ENCODE results near the gene ESYT1. TPM values are rescaled to one million over a fixed set of nuclear protein-coding genes. Genes with fewer than 3 reads are reported as not detected.

Gene ESYT1
- total and polyA plus RNA-seq, 3 experiments from 2014 or later = 185 to 374 (median 191) TPM

DNA sequence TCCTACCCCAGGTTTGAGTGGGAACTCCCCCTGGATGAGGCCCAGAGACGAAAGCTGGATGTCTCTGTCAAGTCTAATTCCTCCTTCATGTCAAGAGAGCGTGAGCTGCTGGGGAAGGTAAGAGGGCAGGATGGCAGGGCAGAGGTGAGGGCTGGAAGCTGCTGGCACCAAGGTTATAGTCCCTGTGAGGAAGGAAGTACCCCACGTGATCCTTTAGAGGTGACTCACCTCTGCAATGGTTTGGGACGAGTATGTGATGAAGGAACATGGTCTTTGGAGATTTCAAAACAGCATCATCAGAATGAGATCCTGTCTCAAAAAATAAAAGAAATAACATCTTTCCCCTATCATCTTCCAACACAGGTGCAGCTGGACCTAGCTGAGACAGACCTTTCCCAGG, 15.2 kb downstream of the ESYT1 start:
- Histone ChIP-seq H3K9me3 (ENCODE audit: low read length) (no peaks in the 10 kb centered on the region), H3K4me3 (ENCODE audit: low read length) (no peak overlapping the region), H3K27ac (ENCODE audit: low read depth, low read length) (no peak overlapping the region), H3K27me3 (ENCODE audit: insufficient read depth, low read length, poor library complexity, severe bottlenecking) (no peaks in the 10 kb centered on the region), H3K4me1 (ENCODE audit: insufficient read depth, low read length) (peaks cover 36% of the 10 kb centered on the region), H3K36me3 (ENCODE audit: insufficient read depth, low read length) (peaks cover 60% of the 10 kb centered on the region)
- Mint-ChIP-seq H3K4me1 (peaks cover 37 to 47% (median 41%) of the 10 kb centered on the region in 3 donors), H3K9me3 (no peaks in the 10 kb centered on the region), H3K36me3 (peaks cover 26 to 69% (median 30%) of the 10 kb centered on the region in 3 donors), H3K4me3 (no peak overlapping the region), H3K27me3 (no peaks in the 10 kb centered on the region), H3K27ac (peak overlapping the region; percentile 38 to 90 (median 76))
- ChIA-PET POLR2A (interaction anchor here (0.6 to 1.6 kb wide), 2 partner anchors 9 to 47 kb away, joined by 3 to 5 read pairs; no protein-coding TSS in a partner anchor), CTCF (interaction anchor here (1.0 to 1.5 kb wide), 2 partner anchors 9 to 13 kb away, joined by 3 to 4 read pairs; no protein-coding TSS in a partner anchor)
- no peak for DNase-seq

DNA sequence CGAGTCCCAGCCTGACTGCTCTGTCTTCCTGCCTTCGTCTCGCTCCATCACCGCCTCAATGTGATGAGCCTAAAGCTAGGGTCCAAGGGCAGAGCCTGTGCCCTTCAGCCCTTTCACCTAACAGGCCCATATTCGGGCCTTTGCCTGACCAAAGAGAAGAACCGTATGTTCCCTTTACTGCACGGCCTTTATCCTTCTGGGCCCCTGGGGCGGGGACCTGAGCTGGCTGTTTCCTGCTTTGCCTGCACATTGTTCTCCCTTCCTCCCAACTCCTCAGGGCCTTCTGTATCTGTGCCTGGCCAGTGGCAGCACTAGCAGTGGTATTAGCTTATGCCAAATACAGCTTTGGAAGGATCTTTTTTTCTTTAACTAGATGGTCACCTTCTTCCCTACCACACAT, 15.8 kb downstream of the ESYT1 start:
- ChIA-PET POLR2A (interaction anchor here (0.6 to 1.4 kb wide), 3 partner anchors 16 to 47 kb away, joined by 3 to 9 read pairs (median 3); partner anchors contain the start of gene ESYT1), CTCF (interaction anchor here (1.2 to 1.7 kb wide), 3 partner anchors 15 to 122 kb away, joined by 3 to 4 read pairs (median 4); partner anchors contain the start of gene ZC3H10)
- no peaks in the 10 kb centered on the region for H3K27me3 ChIP-seq (ENCODE audit: insufficient read depth, low read length, poor library complexity, severe bottlenecking)
- Mint-ChIP-seq H3K9me3 (no peaks in the 10 kb centered on the region), H3K27ac (peak overlapping the region in 6 of 8 donors; percentile 17 to 86 (median 67)), H3K36me3 (peaks cover 20 to 62% (median 27%) of the 10 kb centered on the region in 3 donors), H3K4me3 (no peak overlapping the region), H3K27me3 (no peaks in the 10 kb centered on the region), H3K4me1 (peaks cover 30 to 41% (median 34%) of the 10 kb centered on the region in 3 donors)
- H3K4me3 ChIP-seq (ENCODE audit: low read length) = no peak overlapping the region
- peaks cover 30% of the 10 kb centered on the region for H3K4me1 ChIP-seq (ENCODE audit: insufficient read depth, low read length)
- no peak for DNase-seq
- H3K9me3 ChIP-seq (ENCODE audit: low read length) = no peaks in the 10 kb centered on the region
- H3K36me3 ChIP-seq (ENCODE audit: insufficient read depth, low read length) = peaks cover 54% of the 10 kb centered on the region
- H3K27ac ChIP-seq (ENCODE audit: low read depth, low read length) = no peak overlapping the region

DNA sequence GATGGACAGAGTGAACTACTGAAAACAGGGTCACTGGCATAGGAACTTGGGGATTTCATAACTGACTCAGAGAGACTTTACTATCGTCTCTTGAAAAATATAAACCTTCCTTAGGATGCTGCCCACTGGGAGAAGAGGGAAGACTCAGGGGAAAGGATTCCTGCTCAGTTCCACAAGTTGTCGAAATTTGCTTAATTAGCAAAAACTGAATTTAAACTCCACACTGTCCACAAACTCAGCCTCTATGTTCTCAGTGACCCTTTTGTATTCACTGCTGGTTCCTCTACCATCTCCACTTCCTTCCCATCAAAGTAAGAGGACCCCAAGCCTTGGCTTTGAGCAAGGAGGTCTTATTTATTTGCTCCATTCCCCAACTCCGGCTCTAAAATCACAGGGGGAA, 17.1 kb downstream of the ESYT1 start:
- ChIA-PET CTCF (interaction anchor here (1.3 to 1.7 kb wide), 2 partner anchors 14 to 121 kb away, joined by 3 to 4 read pairs; no protein-coding TSS in a partner anchor), POLR2A (interaction anchor here (0.6 kb wide), 2 partner anchors 22 to 36 kb away, joined by 4 to 9 read pairs; no protein-coding TSS in a partner anchor)
- peaks cover 17% of the 10 kb centered on the region for H3K4me1 ChIP-seq (ENCODE audit: insufficient read depth, low read length)
- H3K4me3 ChIP-seq (ENCODE audit: low read length) = no peak overlapping the region
- Mint-ChIP-seq H3K4me1 (peaks cover 30 to 38% (median 30%) of the 10 kb centered on the region in 3 donors), H3K27me3 (no peaks in the 10 kb centered on the region), H3K36me3 (peaks cover 20 to 51% (median 25%) of the 10 kb centered on the region in 3 donors), H3K9me3 (no peaks in the 10 kb centered on the region), H3K27ac (peak overlapping the region in 5 of 8 donors; percentile 17 to 78 (median 36)), H3K4me3 (no peak overlapping the region)
- H3K27me3 ChIP-seq (ENCODE audit: insufficient read depth, low read length, poor library complexity, severe bottlenecking) = no peaks in the 10 kb centered on the region
- H3K36me3 ChIP-seq (ENCODE audit: insufficient read depth, low read length) = peaks cover 45% of the 10 kb centered on the region
- DNase-seq = no peak
- no peak overlapping the region for H3K27ac ChIP-seq (ENCODE audit: low read depth, low read length)
- no peaks in the 10 kb centered on the region for H3K9me3 ChIP-seq (ENCODE audit: low read length)

DNA sequence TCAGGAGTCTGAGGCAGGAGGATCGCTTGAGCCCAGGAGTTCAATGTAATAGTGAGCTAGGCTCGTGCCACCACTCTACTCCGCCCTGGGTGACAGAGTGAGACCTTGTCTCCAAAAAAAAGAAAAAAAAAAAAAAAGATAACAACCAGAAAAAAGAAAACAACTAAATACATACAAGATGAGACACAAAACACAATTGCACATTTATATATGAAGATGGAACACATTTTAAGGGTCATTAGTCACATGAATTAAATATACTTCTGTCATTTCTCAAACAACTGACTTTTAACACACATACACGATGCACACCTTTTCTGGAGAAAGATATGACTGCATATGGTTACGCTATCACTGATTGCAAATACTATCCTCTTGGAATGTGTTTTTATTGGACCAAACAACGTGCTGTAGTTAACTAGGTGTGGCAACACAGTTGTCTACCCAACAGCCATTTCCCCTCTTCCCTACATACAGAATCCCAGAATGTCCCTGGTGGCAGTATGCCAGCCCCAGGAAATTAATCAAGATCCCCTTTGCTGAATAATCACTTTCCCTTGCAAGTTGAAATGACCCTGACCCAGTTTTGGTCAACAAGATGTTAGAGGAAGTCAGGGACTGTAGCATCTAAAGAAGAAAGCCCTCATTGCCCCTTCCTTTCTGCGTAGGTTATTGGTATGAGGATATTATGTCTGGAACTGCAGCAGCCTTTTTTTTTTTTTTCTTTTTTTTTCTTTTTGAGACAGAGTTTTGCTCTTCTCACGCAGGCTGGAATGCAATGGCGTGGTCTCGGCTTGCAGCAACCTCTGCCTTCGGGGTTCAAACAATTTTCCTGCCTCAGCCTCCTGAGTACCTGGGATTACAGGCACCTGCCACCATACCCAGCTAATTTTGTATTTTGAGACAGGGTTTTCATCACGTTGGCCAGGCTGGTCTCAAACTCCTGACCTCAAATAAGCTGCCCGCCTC, 18.7 kb downstream of the ESYT1 start:
- Mint-ChIP-seq H3K4me3 (peak overlapping the region in 1 of 7 donors; percentile 11), H3K27ac (peak overlapping the region in 6 of 8 donors; percentile 14 to 63 (median 36)), H3K4me1 (peaks cover 32 to 42% (median 37%) of the 10 kb centered on the region in 3 donors), H3K27me3 (no peaks in the 10 kb centered on the region), H3K9me3 (no peaks in the 10 kb centered on the region), H3K36me3 (peaks cover 9 to 39% (median 19%) of the 10 kb centered on the region in 3 donors)
- Histone ChIP-seq H3K4me3 (ENCODE audit: low read length) (no peak overlapping the region), H3K27ac (ENCODE audit: low read depth, low read length) (no peak overlapping the region), H3K27me3 (ENCODE audit: insufficient read depth, low read length, poor library complexity, severe bottlenecking) (no peaks in the 10 kb centered on the region), H3K4me1 (ENCODE audit: insufficient read depth, low read length) (peaks cover 22% of the 10 kb centered on the region), H3K9me3 (ENCODE audit: low read length) (no peaks in the 10 kb centered on the region), H3K36me3 (ENCODE audit: insufficient read depth, low read length) (peaks cover 37% of the 10 kb centered on the region)
- DNase-seq = no peak
- CTCF ChIA-PET = no interaction called here
- POLR2A ChIA-PET = no interaction called here

DNA sequence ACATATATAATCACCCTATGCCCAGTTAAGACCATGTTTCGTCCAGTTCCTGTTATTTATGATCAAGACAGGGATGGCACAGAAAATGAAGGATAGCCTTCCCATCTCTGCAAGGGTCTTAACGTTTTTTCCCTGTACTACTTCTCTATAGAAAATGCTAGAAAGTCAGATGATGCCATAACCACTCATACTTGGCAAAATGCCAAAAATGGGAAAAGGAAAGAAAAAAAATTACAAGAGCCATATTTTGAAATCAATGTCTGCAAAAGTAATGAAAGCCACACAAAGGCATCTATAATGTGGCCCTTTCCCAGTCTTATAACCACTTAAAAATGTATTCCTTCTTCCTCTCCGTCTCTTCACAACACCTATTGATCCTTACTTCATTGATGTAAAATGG, 22.5 kb downstream of the ESYT1 start:
- Histone ChIP-seq H3K27me3 (ENCODE audit: insufficient read depth, low read length, poor library complexity, severe bottlenecking) (no peaks in the 10 kb centered on the region), H3K4me3 (ENCODE audit: low read length) (no peak overlapping the region), H3K36me3 (ENCODE audit: insufficient read depth, low read length) (no peaks in the 10 kb centered on the region), H3K27ac (ENCODE audit: low read depth, low read length) (no peak overlapping the region), H3K4me1 (ENCODE audit: insufficient read depth, low read length) (peaks cover 24% of the 10 kb centered on the region), H3K9me3 (ENCODE audit: low read length) (no peaks in the 10 kb centered on the region)
- Mint-ChIP-seq H3K4me1 (peaks cover 33 to 37% (median 36%) of the 10 kb centered on the region in 3 donors), H3K9me3 (no peaks in the 10 kb centered on the region), H3K27me3 (no peaks in the 10 kb centered on the region), H3K4me3 (peak overlapping the region; percentile 39 to 91 (median 67)), H3K36me3 (peaks cover 0 to 6% (median 2%) of the 10 kb centered on the region in 3 donors), H3K27ac (peak overlapping the region in 7 of 8 donors; percentile 69 to 98 (median 94))
- no peak for DNase-seq
- ChIA-PET POLR2A (interaction anchor here (0.6 to 1.7 kb wide), 6 partner anchors 9 to 55 kb away, joined by 3 to 19 read pairs (median 6); partner anchors contain the start of gene ESYT1), CTCF (interaction anchor here (0.6 to 1.8 kb wide), 2 partner anchors 12 to 39 kb away, joined by 3 to 10 read pairs; partner anchors contain the start of gene SMARCC2)

DNA sequence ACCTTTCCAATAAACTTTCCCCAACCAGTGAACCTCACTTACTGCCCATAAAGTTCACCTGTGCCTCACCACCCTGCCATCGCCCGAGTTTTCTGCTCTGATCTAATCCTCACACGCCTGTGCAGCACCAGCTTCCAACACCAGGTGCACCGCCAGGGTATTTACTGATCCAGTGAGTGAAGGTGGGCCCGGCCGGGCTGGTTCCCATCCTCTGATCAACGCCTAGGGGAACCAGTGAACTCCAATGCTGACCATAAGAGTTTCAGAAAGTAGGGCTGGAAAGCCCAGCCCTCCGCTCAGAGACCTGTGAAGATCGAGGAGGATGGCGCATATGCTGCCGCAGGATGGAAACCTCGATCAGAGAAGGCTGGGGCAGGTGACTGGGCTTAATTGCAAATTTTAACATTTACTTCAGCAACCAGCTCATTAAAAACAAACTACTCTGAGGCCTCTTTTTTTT, 23.6 kb downstream of the ESYT1 start:
- H3K36me3 ChIP-seq (ENCODE audit: insufficient read depth, low read length) = no peaks in the 10 kb centered on the region
- ChIA-PET CTCF (interaction anchor here (0.6 to 1.8 kb wide), 11 partner anchors 9 to 313 kb away, joined by 3 to 22 read pairs (median 3); partner anchors contain the start of genes ESYT1, SMARCC2 and ZC3H10), POLR2A (interaction anchor here (0.6 to 1.7 kb wide), 12 partner anchors 9 to 222 kb away, joined by 3 to 19 read pairs (median 4); partner anchors contain the start of genes ESYT1, PA2G4, RPL41 and SMARCC2)
- H3K27ac ChIP-seq (ENCODE audit: low read depth, low read length) = peak overlapping the region; percentile 80
- Mint-ChIP-seq H3K9me3 (no peaks in the 10 kb centered on the region), H3K27me3 (no peaks in the 10 kb centered on the region), H3K4me1 (peaks cover 31 to 36% (median 33%) of the 10 kb centered on the region in 3 donors), H3K27ac (peak overlapping the region; percentile 94 to 98 (median 97)), H3K36me3 (peaks cover 0 to 6% (median 2%) of the 10 kb centered on the region in 3 donors), H3K4me3 (peak overlapping the region; percentile 89 to 98 (median 91))
- H3K27me3 ChIP-seq (ENCODE audit: insufficient read depth, low read length, poor library complexity, severe bottlenecking) = no peaks in the 10 kb centered on the region
- H3K9me3 ChIP-seq (ENCODE audit: low read length) = no peaks in the 10 kb centered on the region
- DNase-seq = peak; percentile 52 to 81 (median 55)
- peak overlapping the region; percentile 60 for H3K4me3 ChIP-seq (ENCODE audit: low read length)
- peaks cover 24% of the 10 kb centered on the region for H3K4me1 ChIP-seq (ENCODE audit: insufficient read depth, low read length)

DNA sequence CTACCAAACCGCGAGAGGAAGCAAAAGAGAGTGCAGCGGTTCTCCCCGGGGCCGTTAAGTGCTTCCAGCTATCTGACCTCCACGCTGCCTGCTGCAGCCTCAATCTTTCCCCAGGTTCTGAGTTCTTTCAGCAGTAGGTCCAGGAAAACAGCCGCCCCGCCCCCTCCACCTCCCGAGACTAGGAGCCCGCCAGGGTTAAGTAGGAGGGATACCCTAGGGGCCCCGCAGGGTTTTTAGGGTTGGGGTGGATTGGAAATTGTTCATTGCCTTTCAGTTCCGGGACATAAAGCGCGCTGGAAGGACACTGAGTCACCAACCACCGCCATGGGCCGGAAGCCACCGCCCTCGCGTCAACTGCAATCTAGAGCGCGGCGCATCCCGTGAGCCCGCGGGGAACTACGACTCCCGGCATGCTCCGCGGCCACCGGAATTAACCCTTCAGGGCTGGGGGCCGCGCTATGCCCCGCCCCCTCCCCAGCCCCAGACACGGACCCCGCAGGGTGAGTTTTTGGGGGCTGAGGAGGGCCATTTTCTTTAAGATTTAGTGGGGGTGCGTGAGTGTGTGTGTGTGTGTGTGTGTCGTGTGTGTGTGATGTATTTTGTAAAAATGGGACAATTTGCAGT, 24.2 kb downstream of the ESYT1 start, which contains the start of gene MYL6B:
Gene MYL6B (plus strand): TSS at position 456 of the 624 bp plus-strand sequence. CDS start 1,332 bp downstream, outside the sequence.
- Histone ChIP-seq H3K4me3 (ENCODE audit: low read length) (peak within 1 kb of the TSS; percentile 60), H3K27ac (ENCODE audit: low read depth, low read length) (peak within 1 kb of the TSS; percentile 80), H3K27me3 (ENCODE audit: insufficient read depth, low read length, poor library complexity, severe bottlenecking) (no peaks in the 10 kb centered on the region), H3K36me3 (ENCODE audit: insufficient read depth, low read length) (no peaks in the 10 kb centered on the region), H3K4me1 (ENCODE audit: insufficient read depth, low read length) (peaks cover 27% of the 10 kb centered on the region), H3K9me3 (ENCODE audit: low read length) (no peaks in the 10 kb centered on the region)
- H3K9me3 Mint-ChIP-seq = no peaks in the 10 kb centered on the region
- POLR2A ChIA-PET = interaction anchor here (0.6 to 1.7 kb wide), 11 partner anchors 10 to 222 kb away, joined by 3 to 19 read pairs (median 5); partner anchors contain the start of genes ESYT1, PA2G4, RPL41 and SMARCC2
- peaks cover 0 to 6% (median 2%) of the 10 kb centered on the region in 3 donors for H3K36me3 Mint-ChIP-seq
- CTCF ChIA-PET = interaction anchor here (0.8 to 1.8 kb wide), 10 partner anchors 10 to 312 kb away, joined by 3 to 22 read pairs (median 4); partner anchors contain the start of genes ESYT1, SMARCC2 and ZC3H10
- peak within 1 kb of the TSS; percentile 94 to 98 (median 97) for H3K27ac Mint-ChIP-seq
- no peaks in the 10 kb centered on the region for H3K27me3 Mint-ChIP-seq
- peak; percentile 84 to 94 (median 87) for DNase-seq
- H3K4me3 Mint-ChIP-seq = peak within 1 kb of the TSS; percentile 89 to 98 (median 91)
- peaks cover 31 to 36% (median 33%) of the 10 kb centered on the region in 3 donors for H3K4me1 Mint-ChIP-seq
